ENCODE data around the gene ZNF736.
"Not testable (repeated sequence)": the region's sequence is repeated elsewhere in the genome, so short reads cannot be mapped to it uniquely, and the experiment has no call there.

ZNF736 gene

GRCh38 chr7:64313740-64314491 is at the start of gene ZNF736:
Gene ZNF736 (plus strand): TSS chr7:64313961. CDS start chr7:64314151, 190 bp downstream.
- DNase-seq, result peak; percentile 95 to 97

GRCh38 chr7:64266341-64266919 is 47.3 kb upstream of the ZNF736 start:
- DNase-seq, result no peak

- no peak for DNase-seq
Observed at GRCh38 chr7:64277630-64278029, 36.1 kb upstream of the ZNF736 start.

GRCh38 chr7:64294701-64295420 is 18.9 kb upstream of the ZNF736 start:
- no peak for DNase-seq

GRCh38 chr7:64297418-64297817 is 16.3 kb upstream of the ZNF736 start:
- not testable (repeated sequence) for DNase-seq

- no peak for DNase-seq
Observed at GRCh38 chr7:64300641-64301405, 12.9 kb upstream of the ZNF736 start.

GRCh38 chr7:64307254-64308015 is 6.3 kb upstream of the ZNF736 start:
- no peak for DNase-seq

GRCh38 chr7:64308016-64308270 is 5.8 kb upstream of the ZNF736 start:
- DNase-seq, result no peak

GRCh38 chr7:64310426-64310825 is 3.3 kb upstream of the ZNF736 start:
- no peak for DNase-seq

GRCh38 chr7:64312826-64313225 is 935 bp upstream of the ZNF736 start:
- no peak for DNase-seq

GRCh38 chr7:64314566-64314965 is 805 bp downstream of the ZNF736 start:
- no peak for DNase-seq

GRCh38 chr7:64316031-64316742 is 2.4 kb downstream of the ZNF736 start:
- DNase-seq, result not testable (repeated sequence)

GRCh38 chr7:64320547-64321513 is 7.1 kb downstream of the ZNF736 start:
- no peak for DNase-seq

- not testable (repeated sequence) for DNase-seq
Observed at GRCh38 chr7:64324166-64324565, 10.4 kb downstream of the ZNF736 start.

GRCh38 chr7:64348713-64349210 is 35.0 kb downstream of the ZNF736 start:
- not testable (repeated sequence) for DNase-seq

GRCh38 chr7:64359543-64359942 is 45.8 kb downstream of the ZNF736 start:
- DNase-seq, result no peak

GRCh38 chr7:64371116-64371515 is 57.4 kb downstream of the ZNF736 start:
- DNase-seq, result no peak

- no peak for DNase-seq
Observed at GRCh38 chr7:64373017-64373416, 59.3 kb downstream of the ZNF736 start.

- no peak for DNase-seq
Observed at GRCh38 chr7:64400401-64400800, 86.6 kb downstream of the ZNF736 start.

Measured in SHP77 (cell line).